ENCODE results near the gene ALB.

Gene ALB

GRCh38 chr4:73432169-73433000, 28.3 kb downstream of the ALB start:
- DNase-seq (ENCODE audit: low read depth): no peak

- DNase-seq (ENCODE audit: low read depth): no peak
These were observed 29.1 kb downstream of the ALB start for GRCh38 chr4:73433140-73433539.

- no peak for DNase-seq (ENCODE audit: low read depth)
These were observed 30.2 kb downstream of the ALB start for GRCh38 chr4:73434311-73434710.

GRCh38 chr4:73435984-73436383, 31.9 kb downstream of the ALB start, which contains the start of gene AFP:
Gene AFP (plus strand): TSS chr4:73436221. CDS start chr4:73436263, 42 bp downstream.
- DNase-seq (ENCODE audit: low read depth): no peak

GRCh38 chr4:73436674-73437557, 32.8 kb downstream of the ALB start:
- no peak for DNase-seq (ENCODE audit: low read depth)

GRCh38 chr4:73437558-73437956, 33.5 kb downstream of the ALB start:
- no peak for DNase-seq (ENCODE audit: low read depth)

- DNase-seq (ENCODE audit: low read depth): no peak
These were observed 34.0 kb downstream of the ALB start for GRCh38 chr4:73438048-73438447.

- DNase-seq (ENCODE audit: low read depth): no peak
These were observed 34.6 kb downstream of the ALB start for GRCh38 chr4:73438582-73439215.

GRCh38 chr4:73439445-73439844, 35.4 kb downstream of the ALB start:
- no peak for DNase-seq (ENCODE audit: low read depth)

- DNase-seq (ENCODE audit: low read depth): no peak
These were observed 35.9 kb downstream of the ALB start for GRCh38 chr4:73439991-73440390.

GRCh38 chr4:73440653-73441052, 36.6 kb downstream of the ALB start:
- DNase-seq (ENCODE audit: low read depth): no peak

- no peak for DNase-seq (ENCODE audit: low read depth)
These were observed 38.2 kb downstream of the ALB start for GRCh38 chr4:73442275-73442674.

- no peak for DNase-seq (ENCODE audit: low read depth)
These were observed 39.1 kb downstream of the ALB start for GRCh38 chr4:73443224-73443623.

GRCh38 chr4:73445383-73446335, 41.6 kb downstream of the ALB start:
- DNase-seq (ENCODE audit: low read depth): no peak

GRCh38 chr4:73446336-73446938, 42.4 kb downstream of the ALB start:
- DNase-seq (ENCODE audit: low read depth): no peak

- peak; percentile 34 for DNase-seq (ENCODE audit: low read depth)
These were observed 43.6 kb downstream of the ALB start for GRCh38 chr4:73447671-73448070.

GRCh38 chr4:73448448-73449203, 44.5 kb downstream of the ALB start:
- no peak for DNase-seq (ENCODE audit: low read depth)

GRCh38 chr4:73450398-73451004, 46.4 kb downstream of the ALB start:
- DNase-seq (ENCODE audit: low read depth): peak; percentile 25

- no peak for DNase-seq (ENCODE audit: low read depth)
These were observed 47.3 kb downstream of the ALB start for GRCh38 chr4:73451404-73451803.

Data from HS-5 (cell line).